T-helper 17 cell (primary cell): Measurements from ENCODE around the gene IREB2. TPM values are rescaled to one million over a fixed set of nuclear protein-coding genes. Genes with fewer than 3 reads are reported as not detected.

Experiments
- ATAC-seq: fragments of 150-1000 bp; cut with Tn5 transposase; 2 replicates; pipeline ENCODE4 v1.10.0; 2021; ENCODE audit warnings: mild to moderate bottlenecking, moderate library complexity
- DNase-seq, 3 donors: peaks; one replicate each; pipeline versions ENCODE4 v3.0.0 to v3.0.0-alpha.2; 2020 to 2021
- H3K9me3 ChIP-seq: one replicate; pipeline ENCODE4 v1.7.0; 2013; ENCODE audit warnings: low read length, mild to moderate bottlenecking; ENCODE audit not compliant: control insufficient read depth, poor library complexity, severe bottlenecking
- H3K27ac Mint-ChIP-seq: one replicate; pipeline ENCODE4 v1.8.0; 2022; ENCODE audit warnings: mild to moderate bottlenecking, moderate library complexity, mixed read lengths
- H3K27me3 Mint-ChIP-seq: one replicate; pipeline ENCODE4 v1.8.0; 2022; ENCODE audit warnings: mixed read lengths
- H3K36me3 Mint-ChIP-seq: one replicate; pipeline ENCODE4 v1.8.0; 2022; ENCODE audit warnings: low read depth, mixed read lengths
- H3K4me1 Mint-ChIP-seq: one replicate; pipeline ENCODE4 v1.8.0; 2022; ENCODE audit warnings: mild to moderate bottlenecking, mixed read lengths
- H3K4me3 Mint-ChIP-seq: one replicate; pipeline ENCODE4 v1.8.0; 2022; ENCODE audit warnings: mild to moderate bottlenecking, moderate library complexity, mixed read lengths
- total RNA-seq, 4 donors: library from RNA in 2 of 4; stranded (reverse) in 2 of 4; gene quantifications; one replicate each; pipeline ENCODE4 v1.2.3 and lab custom pipeline; 2022 to 2026

The IREB2 gene
- total RNA-seq, 2 donors from 2014 or later, result 51.9 to 56.3 TPM

GRCh38 chr15:78414621-78415250 lies 23.3 kb upstream of the IREB2 start:
- Mint-ChIP-seq H3K36me3 (peaks cover 3% of the 10 kb centered on the region), H3K27me3 (peaks cover 19% of the 10 kb centered on the region), H3K4me3 (no peak overlapping the region), H3K4me1 (no peaks in the 10 kb centered on the region), H3K27ac (no peak overlapping the region)
- ATAC-seq (no peak), DNase-seq (no peak)
- no peaks in the 10 kb centered on the region for H3K9me3 ChIP-seq

DNA sequence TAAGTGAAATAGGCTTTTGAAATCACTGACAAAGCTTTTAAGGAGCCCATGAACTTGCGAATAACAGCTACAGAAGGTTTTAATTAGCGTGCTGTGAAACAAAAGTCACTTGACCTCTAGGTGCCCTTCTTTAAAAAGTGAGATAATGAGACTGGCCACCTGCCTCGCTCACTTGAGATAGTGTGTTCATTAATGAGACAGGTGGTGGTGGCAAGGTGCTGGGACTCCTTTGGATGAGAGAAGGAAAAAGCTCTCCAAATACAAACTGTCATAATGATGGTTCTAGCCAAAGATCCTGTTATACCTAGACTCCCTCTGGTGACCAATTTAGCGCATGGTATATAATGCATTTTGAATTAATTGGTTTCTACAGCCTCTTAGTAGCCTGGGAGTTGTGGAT lies 22.7 kb upstream of the IREB2 start:
- Mint-ChIP-seq H3K36me3 (peaks cover 3% of the 10 kb centered on the region), H3K27me3 (peaks cover 19% of the 10 kb centered on the region), H3K27ac (no peak overlapping the region), H3K4me3 (no peak overlapping the region), H3K4me1 (no peaks in the 10 kb centered on the region)
- DNase-seq (no peak), ATAC-seq (no peak)
- no peaks in the 10 kb centered on the region for H3K9me3 ChIP-seq

- no peaks in the 10 kb centered on the region for H3K9me3 ChIP-seq
- ATAC-seq, result no peak
- no peak overlapping the region for H3K27ac Mint-ChIP-seq
- DNase-seq, result no peak
- peaks cover 5% of the 10 kb centered on the region for H3K4me1 Mint-ChIP-seq
- H3K27me3 Mint-ChIP-seq, result peaks cover 18% of the 10 kb centered on the region
- H3K4me3 Mint-ChIP-seq, result no peak overlapping the region
- H3K36me3 Mint-ChIP-seq, result peaks cover 3% of the 10 kb centered on the region
Measured at GRCh38 chr15:78417754-78418630, 20.0 kb upstream of the IREB2 start.

DNA sequence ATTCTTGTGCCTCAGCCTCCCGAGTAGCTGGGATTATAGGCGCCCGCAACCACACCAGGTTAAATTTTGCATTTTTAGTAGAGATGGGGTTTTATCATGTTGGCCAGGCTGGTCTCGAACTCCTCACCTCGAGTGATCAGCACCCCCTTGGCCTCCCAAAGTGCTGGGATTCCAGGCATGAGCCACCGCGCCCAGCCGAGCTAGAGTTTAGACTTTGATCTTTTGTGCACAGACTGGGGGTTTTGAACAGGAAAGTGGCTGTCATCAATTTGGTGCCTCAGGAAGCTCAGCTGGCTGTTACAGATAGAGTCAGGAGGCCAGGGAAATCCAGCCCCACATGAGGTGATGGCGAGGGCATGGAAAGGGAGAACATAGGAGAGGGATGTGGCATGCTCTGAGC lies 19.3 kb upstream of the IREB2 start:
- Mint-ChIP-seq H3K4me3 (no peak overlapping the region), H3K36me3 (peaks cover 3% of the 10 kb centered on the region), H3K4me1 (peaks cover 7% of the 10 kb centered on the region), H3K27me3 (peaks cover 18% of the 10 kb centered on the region), H3K27ac (no peak overlapping the region)
- DNase-seq (no peak), ATAC-seq (no peak)
- no peaks in the 10 kb centered on the region for H3K9me3 ChIP-seq

GRCh38 chr15:78419367-78419766 lies 18.6 kb upstream of the IREB2 start:
- no peak for DNase-seq
- no peak overlapping the region for H3K4me3 Mint-ChIP-seq
- H3K27ac Mint-ChIP-seq, result no peak overlapping the region
- no peaks in the 10 kb centered on the region for H3K9me3 ChIP-seq
- ATAC-seq, result no peak
- H3K36me3 Mint-ChIP-seq, result peaks cover 3% of the 10 kb centered on the region
- H3K4me1 Mint-ChIP-seq, result peaks cover 7% of the 10 kb centered on the region
- peaks cover 14% of the 10 kb centered on the region for H3K27me3 Mint-ChIP-seq

GRCh38 chr15:78420220-78420619 lies 17.8 kb upstream of the IREB2 start:
- peaks cover 9% of the 10 kb centered on the region for H3K4me1 Mint-ChIP-seq
- H3K27ac Mint-ChIP-seq, result no peak overlapping the region
- no peak overlapping the region for H3K4me3 Mint-ChIP-seq
- peaks cover 10% of the 10 kb centered on the region for H3K27me3 Mint-ChIP-seq
- no peaks in the 10 kb centered on the region for H3K9me3 ChIP-seq
- DNase-seq (no peak), ATAC-seq (no peak)
- peaks cover 3% of the 10 kb centered on the region for H3K36me3 Mint-ChIP-seq

- H3K4me1 Mint-ChIP-seq, result peaks cover 14% of the 10 kb centered on the region
- H3K27ac Mint-ChIP-seq, result no peak overlapping the region
- ATAC-seq (no peak), DNase-seq (no peak)
- no peaks in the 10 kb centered on the region for H3K9me3 ChIP-seq
- H3K36me3 Mint-ChIP-seq, result peaks cover 3% of the 10 kb centered on the region
- H3K27me3 Mint-ChIP-seq, result peaks cover 10% of the 10 kb centered on the region
- H3K4me3 Mint-ChIP-seq, result no peak overlapping the region
Measured at GRCh38 chr15:78420766-78421165, 17.2 kb upstream of the IREB2 start.

DNA sequence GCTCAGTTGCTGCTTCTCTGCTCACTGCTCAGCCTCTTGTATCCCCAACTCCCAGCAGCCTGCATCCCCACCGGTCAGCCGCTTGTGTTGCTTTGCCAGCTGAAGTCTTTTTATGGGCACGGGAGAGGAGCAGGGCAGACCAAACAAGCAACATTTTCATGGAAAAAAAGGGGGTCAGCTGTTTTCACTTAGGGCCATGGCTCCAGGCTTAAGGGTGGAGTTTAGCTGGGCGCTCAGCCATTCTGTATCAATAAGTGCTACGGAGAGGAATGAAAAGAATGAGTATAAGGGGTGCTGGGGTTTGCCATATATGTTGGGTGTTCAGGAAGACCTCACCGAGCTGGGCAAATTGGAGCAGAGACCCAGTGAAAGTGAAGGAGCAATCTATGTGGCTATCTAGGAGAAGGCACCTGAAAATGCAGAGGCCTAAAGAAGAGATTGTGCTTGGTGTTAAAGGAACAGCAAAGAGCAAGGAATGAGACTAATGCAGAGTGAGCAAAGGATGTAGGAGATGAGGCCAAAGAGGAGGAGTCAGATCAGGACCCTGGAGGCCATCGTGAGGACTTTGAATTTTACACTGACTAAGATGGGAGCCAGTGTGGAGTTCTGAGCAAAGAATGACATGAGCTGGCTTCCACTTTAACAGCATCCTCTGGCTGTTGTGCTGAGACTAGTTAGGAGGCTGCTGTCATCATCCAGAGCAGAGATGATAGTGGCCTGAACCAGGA lies 16.6 kb upstream of the IREB2 start:
- H3K27me3 Mint-ChIP-seq, result peaks cover 10% of the 10 kb centered on the region
- no peak overlapping the region for H3K4me3 Mint-ChIP-seq
- ATAC-seq (no peak), DNase-seq (no peak)
- peaks cover 3% of the 10 kb centered on the region for H3K36me3 Mint-ChIP-seq
- no peak overlapping the region for H3K27ac Mint-ChIP-seq
- no peaks in the 10 kb centered on the region for H3K9me3 ChIP-seq
- H3K4me1 Mint-ChIP-seq, result peaks cover 21% of the 10 kb centered on the region

GRCh38 chr15:78422571-78423340 lies 15.3 kb upstream of the IREB2 start:
- Mint-ChIP-seq H3K27ac (no peak overlapping the region), H3K36me3 (peaks cover 3% of the 10 kb centered on the region), H3K4me1 (peaks cover 26% of the 10 kb centered on the region), H3K27me3 (peaks cover 10% of the 10 kb centered on the region), H3K4me3 (no peak overlapping the region)
- H3K9me3 ChIP-seq, result no peaks in the 10 kb centered on the region
- peak; percentile 92 for ATAC-seq
- peak; percentile 32 to 46 (median 38) for DNase-seq

DNA sequence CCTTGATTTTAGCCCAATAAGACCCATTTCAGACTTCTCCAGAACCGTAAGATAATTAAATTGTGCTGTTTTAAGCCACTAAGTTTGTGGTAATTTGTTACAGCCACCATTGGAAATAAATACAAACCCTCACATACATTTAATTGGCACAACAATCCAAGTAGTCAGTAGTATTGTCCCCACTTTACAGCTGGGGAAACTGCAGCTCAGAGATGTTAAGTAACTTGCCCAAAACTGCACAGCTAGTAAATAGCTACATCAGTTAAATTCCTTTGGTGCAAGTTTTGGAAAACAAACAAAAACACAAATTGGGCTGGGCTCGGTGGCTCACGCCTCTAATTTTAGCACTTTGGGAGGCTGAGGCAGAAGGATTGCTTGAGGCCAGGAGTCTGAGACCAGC lies 13.3 kb upstream of the IREB2 start:
- Mint-ChIP-seq H3K27me3 (peaks cover 16% of the 10 kb centered on the region), H3K4me1 (peaks cover 28% of the 10 kb centered on the region)
- ATAC-seq, result no peak

GRCh38 chr15:78425643-78426042 lies 12.4 kb upstream of the IREB2 start:
- Mint-ChIP-seq H3K4me1 (peaks cover 28% of the 10 kb centered on the region), H3K27ac (no peak overlapping the region), H3K27me3 (peaks cover 23% of the 10 kb centered on the region), H3K36me3 (peaks cover 3% of the 10 kb centered on the region), H3K4me3 (no peak overlapping the region)
- no peaks in the 10 kb centered on the region for H3K9me3 ChIP-seq
- no peak for DNase-seq
- no peak for ATAC-seq

More for the DNA sequence above, 13.3 kb upstream of the IREB2 start:
- H3K36me3 Mint-ChIP-seq, result peaks cover 3% of the 10 kb centered on the region
- no peak overlapping the region for H3K4me3 Mint-ChIP-seq
- DNase-seq, result no peak
- H3K9me3 ChIP-seq, result no peaks in the 10 kb centered on the region
- H3K27ac Mint-ChIP-seq, result no peak overlapping the region

GRCh38 chr15:78426300-78426699 lies 11.7 kb upstream of the IREB2 start:
- H3K4me1 Mint-ChIP-seq, result peaks cover 28% of the 10 kb centered on the region
- H3K4me3 Mint-ChIP-seq, result no peak overlapping the region
- H3K36me3 Mint-ChIP-seq, result peaks cover 3% of the 10 kb centered on the region
- ATAC-seq, result no peak
- DNase-seq, result no peak
- no peaks in the 10 kb centered on the region for H3K9me3 ChIP-seq
- H3K27ac Mint-ChIP-seq, result no peak overlapping the region
- H3K27me3 Mint-ChIP-seq, result peaks cover 18% of the 10 kb centered on the region

- no peak overlapping the region for H3K27ac Mint-ChIP-seq
- H3K36me3 Mint-ChIP-seq, result peaks cover 3% of the 10 kb centered on the region
- ATAC-seq (no peak), DNase-seq (no peak)
- no peaks in the 10 kb centered on the region for H3K9me3 ChIP-seq
- H3K27me3 Mint-ChIP-seq, result peaks cover 13% of the 10 kb centered on the region
- H3K4me3 Mint-ChIP-seq, result no peak overlapping the region
- peaks cover 23% of the 10 kb centered on the region for H3K4me1 Mint-ChIP-seq
Measured at GRCh38 chr15:78427953-78428352, 10.1 kb upstream of the IREB2 start.
